D721Med (cell line): ENCODE results near the gene ANKRD55.
A peak's percentile ranks its signal among the peaks of the same experiment; 100 is the strongest.
"Not testable (repeated sequence)": the region's sequence is repeated elsewhere in the genome, so short reads cannot be mapped to it uniquely, and the experiment has no call there.

Experiments
- DNase-seq: peaks from one replicate; pipeline ENCODE4 v3.0.0; 2011; ENCODE audit warnings: low spot score; ENCODE audit not compliant: insufficient read length
- FAIRE-seq: peaks from 2 replicates; lab custom pipeline; 2011; peaks lifted over from hg19 to GRCh38; lab: Jason Lieb, UNC
- TF ChIP-seq, protein P1 (sequence below): IDR thresholded peaks from 2 replicates; pipeline ENCODE4 v1.5.1; 2012; ENCODE audit warnings: mild to moderate bottlenecking, control low read depth; ENCODE audit not compliant: insufficient read depth; ENCODE audit errors: missing control alignments

Gene ANKRD55

DNA sequence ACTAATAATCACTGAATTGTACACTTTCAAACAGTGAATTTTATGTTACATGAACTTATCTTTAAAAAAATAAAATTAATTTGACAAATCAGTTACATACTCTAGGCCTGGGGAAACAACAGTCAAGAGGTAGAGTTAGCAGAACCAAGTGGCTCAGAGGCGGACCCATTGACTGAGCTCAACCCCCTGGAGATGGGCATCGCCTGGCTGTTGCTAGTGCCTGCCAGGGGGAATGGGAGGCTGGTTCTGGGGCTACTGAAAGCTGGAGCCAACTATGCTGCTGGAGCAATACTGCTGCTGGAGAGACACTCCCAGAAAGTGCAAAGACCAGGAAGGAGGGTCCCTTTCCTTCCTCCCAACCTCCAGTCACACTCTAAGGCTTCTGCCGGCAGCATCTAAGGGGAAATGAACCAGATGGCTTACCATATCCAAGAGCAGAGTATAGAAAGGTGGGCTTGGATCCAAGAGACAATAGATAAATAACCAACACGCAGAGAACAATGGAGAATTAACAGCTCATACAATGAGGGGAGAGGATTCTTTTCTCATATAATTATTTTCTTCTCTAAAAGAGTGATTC lies 40.3 kb upstream of the ANKRD55 start:
- TF ChIP-seq, protein P1, sequence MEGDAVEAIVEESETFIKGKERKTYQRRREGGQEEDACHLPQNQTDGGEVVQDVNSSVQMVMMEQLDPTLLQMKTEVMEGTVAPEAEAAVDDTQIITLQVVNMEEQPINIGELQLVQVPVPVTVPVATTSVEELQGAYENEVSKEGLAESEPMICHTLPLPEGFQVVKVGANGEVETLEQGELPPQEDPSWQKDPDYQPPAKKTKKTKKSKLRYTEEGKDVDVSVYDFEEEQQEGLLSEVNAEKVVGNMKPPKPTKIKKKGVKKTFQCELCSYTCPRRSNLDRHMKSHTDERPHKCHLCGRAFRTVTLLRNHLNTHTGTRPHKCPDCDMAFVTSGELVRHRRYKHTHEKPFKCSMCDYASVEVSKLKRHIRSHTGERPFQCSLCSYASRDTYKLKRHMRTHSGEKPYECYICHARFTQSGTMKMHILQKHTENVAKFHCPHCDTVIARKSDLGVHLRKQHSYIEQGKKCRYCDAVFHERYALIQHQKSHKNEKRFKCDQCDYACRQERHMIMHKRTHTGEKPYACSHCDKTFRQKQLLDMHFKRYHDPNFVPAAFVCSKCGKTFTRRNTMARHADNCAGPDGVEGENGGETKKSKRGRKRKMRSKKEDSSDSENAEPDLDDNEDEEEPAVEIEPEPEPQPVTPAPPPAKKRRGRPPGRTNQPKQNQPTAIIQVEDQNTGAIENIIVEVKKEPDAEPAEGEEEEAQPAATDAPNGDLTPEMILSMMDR: no peak
- no peak for FAIRE-seq
- no peak for DNase-seq

DNA sequence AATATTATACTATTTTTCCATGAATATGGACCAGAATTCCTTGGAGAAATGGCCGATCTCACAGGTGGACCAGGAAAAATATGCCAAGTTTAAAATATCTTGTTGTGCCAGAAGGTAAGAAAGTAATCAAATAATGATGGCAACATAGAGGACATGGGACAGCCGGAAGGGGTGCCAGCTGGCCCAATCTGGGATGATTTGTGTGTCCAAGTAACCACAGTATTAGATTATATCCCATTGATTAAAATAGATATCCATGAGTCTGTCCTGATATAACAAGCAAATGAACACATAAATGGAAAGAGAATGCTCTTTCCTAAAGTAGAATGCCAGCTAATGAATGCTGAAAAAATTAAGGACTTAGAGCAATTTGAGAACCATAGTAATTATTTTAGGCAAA lies 39.6 kb upstream of the ANKRD55 start:
- FAIRE-seq (no peak), DNase-seq (no peak)
- TF ChIP-seq, protein P1: no peak

DNA sequence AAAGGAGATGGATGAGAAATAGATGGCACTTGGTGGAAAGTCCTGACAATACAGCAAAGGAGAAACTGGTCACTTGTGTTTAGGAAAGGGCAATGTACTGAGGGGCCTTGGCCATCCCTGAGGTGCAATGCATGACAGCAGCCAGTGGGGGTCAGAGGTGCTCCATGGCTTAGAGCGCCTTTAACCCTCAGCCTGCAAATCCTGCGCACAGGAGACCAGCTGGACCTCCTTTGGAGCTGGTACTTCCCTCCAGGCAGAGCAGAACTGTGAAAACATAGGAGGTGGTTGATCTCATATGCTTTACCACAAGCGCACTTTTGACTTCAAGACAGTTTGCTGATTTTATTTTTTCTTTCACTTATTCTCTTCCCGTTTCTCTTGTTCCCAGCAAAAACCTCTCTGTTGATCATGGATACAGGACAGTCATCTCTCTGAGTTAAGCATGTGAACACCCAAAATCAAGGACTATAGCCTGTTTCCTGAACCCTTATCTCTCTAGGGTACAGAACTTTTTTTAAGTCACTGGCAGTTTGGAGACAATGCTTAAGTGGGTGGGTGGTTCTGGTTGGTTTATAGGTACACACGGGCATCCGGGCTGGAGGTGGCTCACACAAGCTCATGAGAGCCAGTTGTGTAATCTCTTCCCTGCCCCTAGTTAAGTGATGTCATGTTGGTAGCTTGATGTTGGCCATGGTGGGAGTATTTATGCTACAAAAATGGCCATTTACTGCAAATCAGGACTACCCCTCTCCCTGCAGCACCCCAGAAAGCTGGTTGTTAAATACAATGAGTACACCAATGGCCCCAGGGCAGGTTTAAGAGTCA lies 37.6 kb upstream of the ANKRD55 start:
- DNase-seq (peak; percentile 47), FAIRE-seq (peak; percentile 64)
- TF ChIP-seq, protein P1: peak; percentile 98

DNA sequence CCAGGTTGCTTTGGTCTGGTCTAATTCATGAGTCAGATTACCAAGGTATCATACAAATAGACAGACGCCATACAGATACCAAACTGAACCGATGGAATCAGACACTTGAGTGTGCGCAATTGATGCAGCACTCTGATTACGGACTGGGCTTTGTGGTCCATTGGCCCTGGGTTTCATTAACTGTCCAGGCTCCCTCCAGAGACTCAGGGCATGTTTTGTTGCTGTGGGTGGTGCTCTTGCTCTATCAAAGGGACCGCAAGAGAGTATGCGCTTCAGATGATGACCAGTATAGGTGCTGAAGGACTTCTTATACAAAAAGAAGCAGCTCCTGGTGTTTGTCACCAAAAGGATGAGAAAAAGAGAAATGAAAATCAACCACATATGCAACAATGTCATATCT lies 36.9 kb upstream of the ANKRD55 start:
- DNase-seq (no peak), FAIRE-seq (no peak)
- TF ChIP-seq, protein P1: peak; percentile 26

DNA sequence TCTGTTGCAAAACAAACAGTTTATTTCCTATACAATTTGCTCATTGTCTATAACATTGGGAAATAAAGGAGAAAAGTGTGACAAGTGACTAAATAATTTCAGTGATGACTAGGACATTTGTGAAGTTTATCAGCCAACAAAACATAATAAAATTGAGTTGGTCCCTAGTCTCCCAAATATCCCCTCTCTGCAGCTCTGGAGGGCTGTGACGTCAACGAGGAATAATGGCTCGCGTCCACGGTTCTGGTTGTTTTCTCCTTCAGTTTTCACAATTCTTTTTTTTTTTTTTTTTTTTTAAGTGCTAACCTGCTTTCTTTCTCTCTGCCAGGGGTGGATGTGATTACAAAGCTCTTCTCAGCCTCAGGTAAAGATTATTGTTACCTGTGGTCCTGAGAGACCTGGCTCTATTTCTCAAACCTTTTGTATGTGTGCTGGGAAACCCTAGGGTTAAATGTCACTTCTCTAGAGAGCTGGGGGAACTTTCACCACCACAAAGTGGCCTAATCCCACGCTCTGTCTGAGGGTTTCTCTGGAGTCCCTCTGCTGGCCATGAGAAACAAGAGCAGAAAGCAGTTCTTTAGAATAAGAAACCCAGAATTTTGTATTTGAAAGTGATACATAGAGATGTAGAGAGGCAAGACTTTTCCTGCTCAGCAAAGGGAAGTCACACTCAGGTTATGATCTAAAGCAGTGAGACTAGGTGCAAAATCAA lies 36.2 kb upstream of the ANKRD55 start:
- no peak for FAIRE-seq
- TF ChIP-seq, protein P1: peak; percentile 40
- DNase-seq: no peak

GRCh38 chr5:56268707-56269106 lies 35.6 kb upstream of the ANKRD55 start:
- not testable (repeated sequence) for DNase-seq, FAIRE-seq

DNA sequence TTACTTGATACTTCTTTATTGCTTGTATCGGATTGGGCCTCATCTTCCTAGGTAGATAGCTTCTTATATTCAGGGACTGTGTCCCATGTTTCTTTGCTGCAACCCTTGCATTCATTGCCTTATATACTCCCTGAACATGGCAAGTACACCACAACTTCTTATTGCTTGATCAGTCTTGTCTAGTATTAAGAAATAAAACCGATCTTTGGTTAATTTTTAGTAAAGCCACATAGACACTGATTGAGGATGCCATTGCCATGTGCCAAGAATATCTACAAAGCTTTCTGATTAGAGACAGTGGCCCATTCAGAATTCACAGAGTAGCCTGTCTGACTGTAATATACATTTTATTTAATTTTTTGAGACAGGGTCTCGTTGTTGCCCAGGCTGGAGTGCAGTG lies 34.7 kb upstream of the ANKRD55 start:
- TF ChIP-seq, protein P1: no peak
- FAIRE-seq (no peak), DNase-seq (no peak)
